Fibroblast of mammary gland (primary cell): Measurements from ENCODE around the gene PCYT2.
"Not testable (repeated sequence)": the region's sequence is repeated elsewhere in the genome, so short reads cannot be mapped to it uniquely, and the experiment has no call there.

Experiments used
- DNase-seq: peaks from one replicate; pipeline ENCODE4 v3.0.0-alpha.2; 2010; ENCODE audit warnings: low read depth
- H3K4me3 ChIP-seq: 2 replicates; pipeline ENCODE4 v1.5.1; 2011; ENCODE audit warnings: low read depth, mild to moderate bottlenecking, low read length, moderate library complexity; ENCODE audit not compliant: control insufficient read depth
- CTCF ChIP-seq: conservative IDR thresholded peaks from 2 replicates; pipeline ENCODE4 v1.5.1; 2011; ENCODE audit warnings: low read depth, low read length, inconsistent platforms; ENCODE audit not compliant: control insufficient read depth, insufficient read depth

The PCYT2 gene

GRCh38 chr17:81921996-81922565, 10.9 kb upstream of the PCYT2 start:
- DNase-seq: no peak
- H3K4me3 ChIP-seq: no peak overlapping the region
- TF ChIP-seq CTCF: no peak

DNA sequence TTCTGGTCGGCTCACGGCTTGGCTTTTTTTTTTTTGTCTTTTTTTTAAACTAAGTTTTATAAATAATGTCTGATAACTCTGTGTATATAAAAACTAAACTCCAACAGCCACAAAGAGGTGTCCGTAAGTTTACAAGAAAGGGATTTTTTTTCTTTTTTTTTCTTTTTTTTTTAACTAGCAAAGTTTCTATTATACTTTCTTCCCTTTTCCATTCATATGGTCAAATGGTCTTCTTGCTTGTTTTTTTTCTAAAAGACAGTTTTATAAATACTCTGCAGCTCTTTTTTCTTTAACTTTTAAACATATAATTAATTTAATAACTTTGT, 10.3 kb upstream of the PCYT2 start:
- no peak for DNase-seq
- TF ChIP-seq CTCF: no peak
- no peak overlapping the region for H3K4me3 ChIP-seq

- TF ChIP-seq CTCF: no peak
- H3K4me3 ChIP-seq: no peak overlapping the region
- no peak for DNase-seq
These were observed 9.7 kb upstream of the PCYT2 start for GRCh38 chr17:81920612-81921536.

- H3K4me3 ChIP-seq: no peak overlapping the region
- no peak for DNase-seq
- no peak for TF ChIP-seq CTCF
These were observed 7.8 kb upstream of the PCYT2 start for GRCh38 chr17:81918832-81919545.

GRCh38 chr17:81918333-81918669, 7.1 kb upstream of the PCYT2 start:
- not testable (repeated sequence) for DNase-seq, H3K4me3 ChIP-seq

DNA sequence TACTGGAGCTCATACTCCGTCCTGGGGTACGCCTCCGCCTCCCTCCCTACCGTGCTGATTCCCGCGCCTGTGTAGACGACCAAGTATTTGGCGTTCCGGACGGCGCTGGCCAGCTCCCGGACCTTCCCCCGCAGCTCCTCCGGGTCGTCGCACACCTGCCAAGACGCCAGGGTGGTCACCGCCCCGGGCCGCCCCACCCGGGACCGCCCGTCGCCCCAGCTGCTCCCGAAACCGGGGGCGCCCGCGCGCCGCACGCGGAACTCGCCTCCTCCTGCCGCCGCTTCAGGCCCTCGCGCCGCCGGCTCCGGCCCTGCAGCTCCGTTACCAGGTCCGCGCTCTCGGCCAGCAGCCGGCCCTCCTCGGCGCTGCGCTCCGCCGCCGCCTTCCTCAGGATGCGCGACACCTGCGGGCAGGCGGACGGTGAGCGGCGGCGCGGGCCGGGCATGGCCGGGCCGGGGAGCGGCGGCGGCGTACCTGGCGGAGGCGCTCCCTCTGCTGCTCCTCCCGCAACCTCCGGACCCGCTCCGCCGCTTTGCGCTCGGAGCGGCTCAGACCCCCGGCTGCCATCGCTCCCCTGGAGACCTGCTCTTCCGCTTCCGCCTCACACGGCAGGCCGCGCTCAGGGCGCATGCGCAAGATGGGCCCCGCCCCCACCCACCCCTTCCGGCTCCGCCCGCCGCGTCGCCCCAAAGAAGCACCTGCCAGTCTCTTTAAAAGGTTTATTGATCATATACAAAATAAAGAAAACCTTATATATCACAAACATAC, 6.5 kb upstream of the PCYT2 start, which contains the start of gene SIRT7:
Gene SIRT7 (minus strand): TSS at position 612 of the 768 bp plus-strand sequence. CDS start 45 bp downstream, at position 567.
- peak; percentile 48 for DNase-seq
- TF ChIP-seq CTCF: no peak
- peak within 1 kb of the TSS; percentile 60 for H3K4me3 ChIP-seq
